Neural cell (in vitro differentiated cells): ENCODE measurements around the gene FSCN2. TPM values are rescaled to one million over a fixed set of nuclear protein-coding genes. Genes with fewer than 3 reads are reported as not detected.

Experiments used
- H2AFZ ChIP-seq: fragments of 200-600, 300-800 bp; sonication (generic), shearing (Covaris generic); 2 replicates; pipeline ENCODE4 v1.6.0; 2014; ENCODE audit warnings: low read depth, mild to moderate bottlenecking, antibody characterized with exemption, low read length, moderate library complexity
- H3F3A ChIP-seq: fragments of 200-600 bp; shearing (Covaris generic); 2 replicates; pipeline ENCODE4 v1.6.1; 2016; ENCODE audit warnings: mild to moderate bottlenecking, moderate library complexity, mixed read lengths, antibody characterized with exemption, low read length; ENCODE audit not compliant: insufficient read depth, poor library complexity, severe bottlenecking
- H3K27ac ChIP-seq: fragments of 200-600, 300-800 bp; sonication (generic), shearing (Covaris generic); 2 replicates; pipeline ENCODE4 v1.5.1; 2014; ENCODE audit warnings: mild to moderate bottlenecking, low read length, moderate library complexity
- H3K27me3 ChIP-seq: fragments of 300-800, 200-600 bp; sonication (generic), shearing (Covaris generic); 2 replicates; pipeline ENCODE4 v1.6.0; 2014; ENCODE audit warnings: mild to moderate bottlenecking, low read depth, low read length, moderate library complexity; ENCODE audit not compliant: insufficient read depth
- H3K36me3 ChIP-seq: fragments of 300-800, 200-600 bp; sonication (generic), shearing (Covaris generic); 2 replicates; pipeline ENCODE4 v1.5.1; 2014; ENCODE audit warnings: mild to moderate bottlenecking, antibody characterized with exemption, low read length, moderate library complexity; ENCODE audit not compliant: insufficient read depth
- H3K4me2 ChIP-seq: fragments of 300-800, 200-600 bp; sonication (generic), shearing (Covaris generic); 2 replicates; pipeline ENCODE4 v1.6.0; 2014; ENCODE audit warnings: mild to moderate bottlenecking, low read length
- H3K4me3 ChIP-seq: fragments of 300-800, 200-600 bp; sonication (generic), shearing (Covaris generic); 2 replicates; pipeline ENCODE4 v1.5.1; 2014; ENCODE audit warnings: mild to moderate bottlenecking, low read length, moderate library complexity
- H3K79me2 ChIP-seq: fragments of 200-600 bp; shearing (Covaris generic); replicated peaks from 2 replicates; pipeline ENCODE4 v1.6.0; 2014; ENCODE audit warnings: mild to moderate bottlenecking, low read length, moderate library complexity; ENCODE audit not compliant: insufficient read depth
- H3K9ac ChIP-seq: fragments of 300-800, 200-600 bp; sonication (generic), shearing (Covaris generic); 2 replicates; pipeline ENCODE4 v1.6.1; 2016; ENCODE audit warnings: mild to moderate bottlenecking, low read length, mixed read lengths
- H3K9me2 ChIP-seq: fragments of 200-600 bp; shearing (Covaris generic); 2 replicates; pipeline ENCODE4 v1.6.1; 2016; ENCODE audit warnings: mild to moderate bottlenecking, low read length, mixed read lengths; ENCODE audit not compliant: insufficient read depth
- H3K9me3 ChIP-seq: fragments of 200-600, 300-800 bp; sonication (generic), shearing (Covaris generic); 2 replicates; pipeline ENCODE4 v1.6.1; 2016; ENCODE audit warnings: mild to moderate bottlenecking, mixed run types, low read length, moderate library complexity, mixed read lengths
- H4K20me1 ChIP-seq: fragments of 200-600 bp; shearing (Covaris generic); 2 replicates; pipeline ENCODE4 v1.6.1; 2016; ENCODE audit warnings: mild to moderate bottlenecking, mixed run types; ENCODE audit not compliant: insufficient read depth
- CTCF ChIP-seq: fragments of 450-650 bp; IDR thresholded peaks from 2 replicates; pipeline ENCODE4 v1.5.1; 2014; ENCODE audit warnings: antibody characterized with exemption, mild to moderate bottlenecking, moderate library complexity; ENCODE audit not compliant: poor library complexity, severe bottlenecking
- EP300 ChIP-seq: fragments of 450-650 bp; conservative IDR thresholded peaks from 2 replicates; pipeline ENCODE4 v1.6.1; 2014; ENCODE audit warnings: antibody characterized with exemption, mild to moderate bottlenecking, moderate library complexity; ENCODE audit not compliant: poor library complexity, severe bottlenecking
- EZH2 ChIP-seq: fragments of 200-600, 300-800 bp; shearing (Covaris generic), sonication (generic); IDR thresholded peaks from 2 replicates; pipeline ENCODE4 v1.6.1; 2014; ENCODE audit warnings: antibody characterized with exemption, low read length, borderline replicate concordance, mild to moderate bottlenecking; ENCODE audit not compliant: insufficient read depth, poor library complexity, severe bottlenecking
- MXI1 ChIP-seq: fragments of 450-650 bp; conservative IDR thresholded peaks from 2 replicates; pipeline ENCODE4 v1.6.1; 2014; ENCODE audit warnings: antibody characterized with exemption, mild to moderate bottlenecking; ENCODE audit not compliant: poor library complexity, severe bottlenecking
- POLR2AphosphoS5 ChIP-seq: IDR thresholded peaks from 2 replicates; pipeline ENCODE4 v1.6.1; 2012
- RAD21 ChIP-seq: fragments of 450-650 bp; conservative IDR thresholded peaks from 2 replicates; pipeline ENCODE4 v1.6.1; 2014; ENCODE audit warnings: antibody characterized with exemption, mild to moderate bottlenecking, moderate library complexity
- SMC3 ChIP-seq: fragments of 450-650 bp; conservative IDR thresholded peaks from 2 replicates; pipeline ENCODE4 v1.6.1; 2014; ENCODE audit warnings: antibody characterized with exemption, mild to moderate bottlenecking, moderate library complexity; ENCODE audit not compliant: poor library complexity
- TAF1 ChIP-seq: IDR thresholded peaks from 2 replicates; pipeline ENCODE4 v1.6.1; 2012; ENCODE audit warnings: low read depth
- polyA plus RNA-seq: library from polyadenylated mRNA; depleted of rRNA; stranded (reverse); fragments of >200 nt; gene quantifications from 2 replicates; pipeline ENCODE4 v1.2.3, GENCODE V29; 2014
- TF ChIP-seq, protein P1 (sequence below): IDR thresholded peaks from 2 replicates; pipeline ENCODE4 v1.6.1; 2012; ENCODE audit warnings: borderline replicate concordance

The FSCN2 gene
- polyA plus RNA-seq, 1 donor from 2014 or later = 4.8 TPM

GRCh38 chr17:81500047-81500446 lies 28.1 kb upstream of the FSCN2 start:
- Histone ChIP-seq H3K4me2 (no peak overlapping the region), H3K27ac (no peak overlapping the region), H3K4me3 (no peak overlapping the region), H3K36me3 (no peaks in the 10 kb centered on the region), H2AFZ (no peak overlapping the region), H3K9me2 (no peaks in the 10 kb centered on the region), H3K9ac (no peak overlapping the region), H3K9me3 (no peaks in the 10 kb centered on the region), H3K27me3 (no peaks in the 10 kb centered on the region), H3F3A (no peaks in the 10 kb centered on the region), H4K20me1 (no peaks in the 10 kb centered on the region), H3K79me2 (peaks cover 2% of the 10 kb centered on the region)
- no peak for TF ChIP-seq EP300
- TF ChIP-seq MXI1 = no peak
- no peak for TF ChIP-seq SMC3
- TF ChIP-seq, protein P1, sequence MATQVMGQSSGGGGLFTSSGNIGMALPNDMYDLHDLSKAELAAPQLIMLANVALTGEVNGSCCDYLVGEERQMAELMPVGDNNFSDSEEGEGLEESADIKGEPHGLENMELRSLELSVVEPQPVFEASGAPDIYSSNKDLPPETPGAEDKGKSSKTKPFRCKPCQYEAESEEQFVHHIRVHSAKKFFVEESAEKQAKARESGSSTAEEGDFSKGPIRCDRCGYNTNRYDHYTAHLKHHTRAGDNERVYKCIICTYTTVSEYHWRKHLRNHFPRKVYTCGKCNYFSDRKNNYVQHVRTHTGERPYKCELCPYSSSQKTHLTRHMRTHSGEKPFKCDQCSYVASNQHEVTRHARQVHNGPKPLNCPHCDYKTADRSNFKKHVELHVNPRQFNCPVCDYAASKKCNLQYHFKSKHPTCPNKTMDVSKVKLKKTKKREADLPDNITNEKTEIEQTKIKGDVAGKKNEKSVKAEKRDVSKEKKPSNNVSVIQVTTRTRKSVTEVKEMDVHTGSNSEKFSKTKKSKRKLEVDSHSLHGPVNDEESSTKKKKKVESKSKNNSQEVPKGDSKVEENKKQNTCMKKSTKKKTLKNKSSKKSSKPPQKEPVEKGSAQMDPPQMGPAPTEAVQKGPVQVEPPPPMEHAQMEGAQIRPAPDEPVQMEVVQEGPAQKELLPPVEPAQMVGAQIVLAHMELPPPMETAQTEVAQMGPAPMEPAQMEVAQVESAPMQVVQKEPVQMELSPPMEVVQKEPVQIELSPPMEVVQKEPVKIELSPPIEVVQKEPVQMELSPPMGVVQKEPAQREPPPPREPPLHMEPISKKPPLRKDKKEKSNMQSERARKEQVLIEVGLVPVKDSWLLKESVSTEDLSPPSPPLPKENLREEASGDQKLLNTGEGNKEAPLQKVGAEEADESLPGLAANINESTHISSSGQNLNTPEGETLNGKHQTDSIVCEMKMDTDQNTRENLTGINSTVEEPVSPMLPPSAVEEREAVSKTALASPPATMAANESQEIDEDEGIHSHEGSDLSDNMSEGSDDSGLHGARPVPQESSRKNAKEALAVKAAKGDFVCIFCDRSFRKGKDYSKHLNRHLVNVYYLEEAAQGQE = no peak
- no peak for TF ChIP-seq CTCF
- TF ChIP-seq POLR2AphosphoS5 = no peak
- no peak for TF ChIP-seq TAF1
- TF ChIP-seq EZH2 = no peak

DNA sequence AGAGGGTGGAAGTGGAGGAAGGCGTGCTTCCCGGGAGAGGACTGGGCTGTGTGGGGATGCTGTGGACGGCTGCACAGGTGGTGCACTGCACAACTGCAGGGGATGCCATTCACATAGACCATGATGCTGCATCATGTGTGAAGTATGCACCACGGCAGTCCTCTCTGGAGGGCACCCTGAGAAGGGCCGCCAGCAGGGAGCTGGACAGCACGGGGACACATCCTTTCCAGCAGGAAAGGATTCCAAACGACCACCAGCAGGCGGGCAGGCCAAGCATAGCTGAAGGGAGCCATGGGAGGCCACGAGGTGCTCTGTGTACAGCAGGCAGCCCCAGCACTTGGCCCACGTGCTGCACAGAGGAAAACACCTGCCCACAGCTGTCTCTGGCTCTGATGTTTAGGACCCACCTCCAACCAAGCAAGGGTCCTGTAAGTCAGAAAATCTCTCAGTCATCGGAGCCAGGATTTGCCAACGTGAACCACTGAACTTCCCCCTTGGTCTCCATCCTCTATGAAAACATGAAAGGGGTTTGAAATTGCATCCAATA lies 25.6 kb upstream of the FSCN2 start:
- Histone ChIP-seq H3K9me2 (no peaks in the 10 kb centered on the region), H3K4me2 (no peak overlapping the region), H3K27me3 (no peaks in the 10 kb centered on the region), H3K27ac (no peak overlapping the region), H3K9me3 (no peaks in the 10 kb centered on the region), H3K79me2 (peaks cover 6% of the 10 kb centered on the region), H3K9ac (no peak overlapping the region), H3K4me3 (no peak overlapping the region), H4K20me1 (peaks cover 2% of the 10 kb centered on the region), H2AFZ (no peak overlapping the region), H3F3A (no peaks in the 10 kb centered on the region), H3K36me3 (no peaks in the 10 kb centered on the region)
- no peak for TF ChIP-seq MXI1
- no peak for TF ChIP-seq POLR2AphosphoS5
- TF ChIP-seq SMC3 = no peak
- TF ChIP-seq EZH2 = no peak
- TF ChIP-seq EP300 = no peak
- no peak for TF ChIP-seq RAD21
